Fibroblast of skin of left quadriceps (primary cell): ENCODE results near the gene NLN.
"Not testable (repeated sequence)": the region's sequence is repeated elsewhere in the genome, so short reads cannot be mapped to it uniquely, and the experiment has no call there.

Source experiments
- DNase-seq, 2 experiments: peaks; one replicate each; pipeline ENCODE4 v3.0.0-alpha.2; 2013; ENCODE audit warnings: low read depth in 2 of 2

The NLN gene

GRCh38 chr5:65832152-65832551 is 110.1 kb downstream of the NLN start:
- no peak for DNase-seq

- DNase-seq = no peak
These were observed 110.7 kb downstream of the NLN start for GRCh38 chr5:65832603-65833228.

GRCh38 chr5:65833780-65834179 is 111.8 kb downstream of the NLN start:
- no peak for DNase-seq

GRCh38 chr5:65834306-65834705 is 112.3 kb downstream of the NLN start:
- DNase-seq = no peak

- DNase-seq = no peak
These were observed 113.2 kb downstream of the NLN start for GRCh38 chr5:65835191-65835590.

- peak; percentile 83 to 84 for DNase-seq
These were observed 115.1 kb downstream of the NLN start for GRCh38 chr5:65837139-65837538.

GRCh38 chr5:65839170-65839569 is 117.2 kb downstream of the NLN start:
- not testable (repeated sequence) for DNase-seq

GRCh38 chr5:65840071-65840470 is 118.1 kb downstream of the NLN start:
- no peak for DNase-seq

- DNase-seq = not testable (repeated sequence)
These were observed 122.8 kb downstream of the NLN start for GRCh38 chr5:65844763-65845162.

GRCh38 chr5:65846101-65846500 is 124.1 kb downstream of the NLN start:
- DNase-seq = no peak

GRCh38 chr5:65847019-65847418 is 125.0 kb downstream of the NLN start:
- not testable (repeated sequence) for DNase-seq

GRCh38 chr5:65849918-65850317 is 127.9 kb downstream of the NLN start:
- not testable (repeated sequence) for DNase-seq

GRCh38 chr5:65854925-65855324 is 132.9 kb downstream of the NLN start:
- DNase-seq = peak; percentile 39 to 44

- no peak for DNase-seq
These were observed 133.8 kb downstream of the NLN start for GRCh38 chr5:65855766-65856315.

GRCh38 chr5:65856520-65856919 is 134.5 kb downstream of the NLN start:
- DNase-seq = no peak

- DNase-seq = no peak
These were observed 136.3 kb downstream of the NLN start for GRCh38 chr5:65858316-65858715.

- peak; percentile 96 for DNase-seq
These were observed 139.8 kb downstream of the NLN start for GRCh38 chr5:65861830-65862241.

- no peak for DNase-seq
These were observed 140.4 kb downstream of the NLN start for GRCh38 chr5:65862384-65862783.

GRCh38 chr5:65863747-65864146 is 141.7 kb downstream of the NLN start:
- DNase-seq = no peak

- DNase-seq = no peak
These were observed 145.0 kb downstream of the NLN start for GRCh38 chr5:65866837-65867521.

- DNase-seq = no peak
These were observed 145.7 kb downstream of the NLN start for GRCh38 chr5:65867542-65868195.

GRCh38 chr5:65868509-65868908 is 146.5 kb downstream of the NLN start:
- no peak for DNase-seq

GRCh38 chr5:65871182-65871581 is 149.2 kb downstream of the NLN start:
- DNase-seq = peak; percentile 57 to 59
